PC-3 (cell line): Measurements from ENCODE around the gene IGSF23. TPM values are rescaled to one million over a fixed set of nuclear protein-coding genes. Genes with fewer than 3 reads are reported as not detected.

Source experiments
- ATAC-seq: fragments of 200-7000 bp; cut with Tn5 transposase; 2 replicates; pipeline ENCODE4 v1.9.1; 2020; ENCODE audit warnings: mild to moderate bottlenecking, moderate library complexity
- BruUV-seq: library from RNA; stranded (reverse); fragments of 400-500 nt; replicated peaks from 2 replicates; lab custom pipeline; 2021; lab: Mats Ljungman, UMichigan
- CTCF ChIA-PET: fragments of 300-600 bp; sonication (Branson Sonifier 250); formaldehyde crosslinking; loops from one replicate; lab custom pipeline; 2022; ENCODE audit warnings: antibody characterized with exemption; lab: Charles Lee
- POLR2A ChIA-PET: fragments of 300-600 bp; sonication (Branson Sonifier 250); formaldehyde crosslinking; loops from one replicate; lab custom pipeline; 2022; ENCODE audit warnings: antibody characterized with exemption; ENCODE audit not compliant: unreplicated experiment; lab: Charles Lee
- DNase-seq: peaks from one replicate; pipeline ENCODE4 v3.0.0-alpha.2; 2015
- H2AFZ ChIP-seq: fragments of 300-600 bp; sonication (generic); 2 replicates; pipeline ENCODE4 v1.6.0; 2016; ENCODE audit warnings: antibody characterized with exemption, low read length
- H3F3A ChIP-seq: fragments of 300-600 bp; sonication (generic); one replicate; pipeline ENCODE4 v1.6.0; 2017; ENCODE audit warnings: antibody characterized with exemption, low read length, control low read depth, mild to moderate bottlenecking; ENCODE audit not compliant: unreplicated experiment
- H3K27ac ChIP-seq: fragments of 300-600 bp; sonication (generic); 2 replicates; pipeline ENCODE4 v1.5.1; 2016; ENCODE audit warnings: mild to moderate bottlenecking, low read length
- H3K27me3 ChIP-seq: fragments of 300-600 bp; sonication (generic); 2 replicates; pipeline ENCODE4 v1.6.1; 2016; ENCODE audit warnings: low read length, mixed read lengths
- H3K36me3 ChIP-seq: fragments of 300-600 bp; sonication (generic); 2 replicates; pipeline ENCODE4 v1.6.1; 2016; ENCODE audit warnings: low read depth, mixed run types, low read length, mixed read lengths
- H3K4me1 ChIP-seq: fragments of 300-600 bp; sonication (generic); 2 replicates; pipeline ENCODE4 v1.5.1; 2016; ENCODE audit warnings: low read length; ENCODE audit not compliant: insufficient read depth
- H3K4me2 ChIP-seq: fragments of 300-600 bp; sonication (generic); 2 replicates; pipeline ENCODE4 v1.6.0; 2016; ENCODE audit warnings: low read length
- H3K4me3 ChIP-seq: fragments of 300-600 bp; sonication (generic); 2 replicates; pipeline ENCODE4 v1.5.1; 2016; ENCODE audit warnings: mild to moderate bottlenecking, low read length, mixed read lengths
- H3K79me2 ChIP-seq: fragments of 300-600 bp; sonication (generic); 2 replicates; pipeline ENCODE4 v1.6.1; 2017; ENCODE audit warnings: low read length, mixed read lengths
- H3K9ac ChIP-seq: fragments of 300-600 bp; sonication (generic); 2 replicates; pipeline ENCODE4 v1.6.0; 2016; ENCODE audit warnings: mild to moderate bottlenecking, low read length
- H3K9me2 ChIP-seq: fragments of 300-600 bp; sonication (generic); replicated peaks from 2 replicates; pipeline ENCODE4 v1.6.1; 2016; ENCODE audit warnings: mixed run types, low read length, mixed read lengths
- H3K9me3 ChIP-seq: fragments of 300-600 bp; sonication (generic); 2 replicates; pipeline ENCODE4 v1.6.1; 2016; ENCODE audit warnings: low read length, mixed read lengths
- H4K20me1 ChIP-seq: fragments of 300-600 bp; sonication (generic); 2 replicates; pipeline ENCODE4 v1.6.1; 2016; ENCODE audit warnings: low read length, mixed read lengths
- EZH2 ChIP-seq: fragments of 300-600 bp; sonication (generic); IDR thresholded peaks from one replicate; pipeline ENCODE4 v1.6.1; 2017; ENCODE audit warnings: antibody characterized with exemption, mild to moderate bottlenecking, low read length; ENCODE audit not compliant: unreplicated experiment
- EZH2phosphoT487 ChIP-seq: fragments of 300-600 bp; sonication (generic); IDR thresholded peaks from 2 replicates; pipeline ENCODE4 v1.6.1; 2018; ENCODE audit warnings: mild to moderate bottlenecking, antibody characterized with exemption, low read length, borderline replicate concordance
- intact Hi-C: fragments of 100-400 bp; cut with micrococcal nuclease; formaldehyde crosslinking; loops from 2 replicates; pipeline ENCODE4 v1.9.0; 2023
- total RNA-seq: library from RNA; depleted of rRNA; stranded (reverse); fragments of >200 nt; gene quantifications from 2 replicates; pipeline ENCODE4 v1.2.3, GENCODE V29; 2014
- TF ChIP-seq, protein P1 (sequence below): fragments of 300-600 bp; sonication (generic); conservative IDR thresholded peaks from 2 replicates; pipeline ENCODE4 v1.5.1; 2017; ENCODE audit warnings: antibody characterized with exemption, low read depth, mild to moderate bottlenecking, low read length

IGSF23 gene
- total RNA-seq, 1 experiment from 2014 or later: not detected

DNA sequence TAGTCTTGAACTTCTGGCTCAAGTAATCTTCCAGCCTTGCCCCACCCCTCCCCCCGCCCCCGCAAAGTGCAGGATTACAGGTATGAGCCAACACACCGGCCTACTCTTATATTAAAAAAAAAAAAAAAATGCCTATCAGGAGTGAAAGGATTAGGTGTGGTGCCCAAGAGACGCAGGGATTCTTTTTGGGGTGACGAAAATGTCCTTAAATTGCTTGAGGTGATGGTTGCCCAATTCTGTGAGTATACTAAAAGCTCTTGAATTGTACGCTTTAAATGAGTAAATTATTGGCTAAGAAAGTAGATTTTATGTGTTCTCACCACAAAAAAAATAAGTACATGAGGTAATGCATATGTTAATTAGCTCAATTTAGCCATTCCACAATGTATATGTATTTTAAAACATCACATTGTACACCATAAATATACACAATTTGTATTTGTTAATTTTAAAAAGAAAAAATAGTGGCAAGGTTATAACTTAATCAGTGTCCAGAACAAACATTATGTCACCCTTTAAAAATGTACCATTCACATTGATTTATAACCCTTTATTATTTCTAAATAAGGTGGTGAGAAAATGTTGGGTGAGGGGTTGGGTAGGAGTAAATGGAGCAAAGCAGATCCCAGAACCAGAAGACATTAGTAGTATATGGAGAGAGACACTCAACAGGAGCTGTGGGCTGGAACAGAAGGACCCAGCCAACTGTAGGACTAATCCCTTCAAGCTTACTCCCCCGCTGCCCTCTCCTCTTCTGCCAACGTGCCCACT is 3.9 kb downstream of the IGSF23 start:
- Histone ChIP-seq H3K4me3 (no peak overlapping the region), H3K27ac (no peak overlapping the region), H3K4me2 (no peak overlapping the region), H3K36me3 (no peaks in the 10 kb centered on the region), H3K79me2 (no peaks in the 10 kb centered on the region), H3K9me3 (no peaks in the 10 kb centered on the region), H4K20me1 (no peaks in the 10 kb centered on the region), H3K4me1 (no peaks in the 10 kb centered on the region), H3K27me3 (no peaks in the 10 kb centered on the region), H2AFZ (no peak overlapping the region), H3F3A (no peaks in the 10 kb centered on the region), H3K9me2 (no peaks in the 10 kb centered on the region), H3K9ac (no peak overlapping the region)
- POLR2A ChIA-PET: no interaction called here
- intact Hi-C loops: no loop called here
- BruUV-seq: no TSS peak
- DNase-seq (no peak), ATAC-seq (no peak)
- TF ChIP-seq EZH2 (no peak), EZH2phosphoT487 (no peak)
- TF ChIP-seq, protein P1, sequence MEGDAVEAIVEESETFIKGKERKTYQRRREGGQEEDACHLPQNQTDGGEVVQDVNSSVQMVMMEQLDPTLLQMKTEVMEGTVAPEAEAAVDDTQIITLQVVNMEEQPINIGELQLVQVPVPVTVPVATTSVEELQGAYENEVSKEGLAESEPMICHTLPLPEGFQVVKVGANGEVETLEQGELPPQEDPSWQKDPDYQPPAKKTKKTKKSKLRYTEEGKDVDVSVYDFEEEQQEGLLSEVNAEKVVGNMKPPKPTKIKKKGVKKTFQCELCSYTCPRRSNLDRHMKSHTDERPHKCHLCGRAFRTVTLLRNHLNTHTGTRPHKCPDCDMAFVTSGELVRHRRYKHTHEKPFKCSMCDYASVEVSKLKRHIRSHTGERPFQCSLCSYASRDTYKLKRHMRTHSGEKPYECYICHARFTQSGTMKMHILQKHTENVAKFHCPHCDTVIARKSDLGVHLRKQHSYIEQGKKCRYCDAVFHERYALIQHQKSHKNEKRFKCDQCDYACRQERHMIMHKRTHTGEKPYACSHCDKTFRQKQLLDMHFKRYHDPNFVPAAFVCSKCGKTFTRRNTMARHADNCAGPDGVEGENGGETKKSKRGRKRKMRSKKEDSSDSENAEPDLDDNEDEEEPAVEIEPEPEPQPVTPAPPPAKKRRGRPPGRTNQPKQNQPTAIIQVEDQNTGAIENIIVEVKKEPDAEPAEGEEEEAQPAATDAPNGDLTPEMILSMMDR: no peak
- CTCF ChIA-PET: no interaction called here

- BruUV-seq: no TSS peak
- CTCF ChIA-PET: no interaction called here
- no peaks in the 10 kb centered on the region for H3F3A ChIP-seq
- no peaks in the 10 kb centered on the region for H3K79me2 ChIP-seq
- intact Hi-C loops: no loop called here
- POLR2A ChIA-PET: no interaction called here
- no peaks in the 10 kb centered on the region for H3K36me3 ChIP-seq
- no peak overlapping the region for H3K4me3 ChIP-seq
- DNase-seq: no peak
- no peak overlapping the region for H3K4me2 ChIP-seq
- no peak overlapping the region for H3K27ac ChIP-seq
- no peak overlapping the region for H2AFZ ChIP-seq
- H3K9me2 ChIP-seq: no peaks in the 10 kb centered on the region
- H3K9me3 ChIP-seq: no peaks in the 10 kb centered on the region
- no peaks in the 10 kb centered on the region for H3K27me3 ChIP-seq
- TF ChIP-seq EZH2phosphoT487: no peak
- TF ChIP-seq, protein P1: no peak
- TF ChIP-seq EZH2: no peak
- no peaks in the 10 kb centered on the region for H3K4me1 ChIP-seq
- no peak overlapping the region for H3K9ac ChIP-seq
- H4K20me1 ChIP-seq: no peaks in the 10 kb centered on the region
- ATAC-seq: no peak
Measured at GRCh38 chr19:44618640-44619357, 5.4 kb downstream of the IGSF23 start.

- H3K4me2 ChIP-seq: no peak overlapping the region
- H3K4me1 ChIP-seq: peaks cover 9% of the 10 kb centered on the region
- H3K27me3 ChIP-seq: no peaks in the 10 kb centered on the region
- H3K79me2 ChIP-seq: no peaks in the 10 kb centered on the region
- POLR2A ChIA-PET: no interaction called here
- H3K27ac ChIP-seq: no peak overlapping the region
- H4K20me1 ChIP-seq: no peaks in the 10 kb centered on the region
- intact Hi-C loops: no loop called here
- no peaks in the 10 kb centered on the region for H3K9me2 ChIP-seq
- H3K36me3 ChIP-seq: peaks cover 4% of the 10 kb centered on the region; the same call in 1 of the 2 replicates
- DNase-seq: no peak
- no peaks in the 10 kb centered on the region for H3K9me3 ChIP-seq
- H3K9ac ChIP-seq: no peak overlapping the region
- no peak overlapping the region for H3K4me3 ChIP-seq
- ATAC-seq: no peak
- BruUV-seq: no TSS peak
- TF ChIP-seq EZH2: no peak
- no peak for TF ChIP-seq EZH2phosphoT487
- TF ChIP-seq, protein P1: no peak
- H3F3A ChIP-seq: no peaks in the 10 kb centered on the region
- no peak overlapping the region for H2AFZ ChIP-seq
- CTCF ChIA-PET: no interaction called here
Measured at GRCh38 chr19:44620667-44621066, 7.3 kb downstream of the IGSF23 start.
